Measurements from ENCODE around the gene PRPSAP1. TPM values are rescaled to one million over a fixed set of nuclear protein-coding genes. Genes with fewer than 3 reads are reported as not detected.

Gene PRPSAP1
- total RNA-seq, 2 experiments from 2014 or later, result 10.8 to 12.1 TPM

GRCh38 chr17:76399175-76400172 is 45.8 kb upstream of the PRPSAP1 start:
- Mint-ChIP-seq H3K4me1 (ENCODE audit: low read depth) (no peaks in the 10 kb centered on the region), H3K9me3 (no peaks in the 10 kb centered on the region), H3K27ac (no peak overlapping the region), H3K36me3 (ENCODE audit: low read depth) (peaks cover 84% of the 10 kb centered on the region), H3K4me3 (no peak overlapping the region), H3K27me3 (no peaks in the 10 kb centered on the region)
- Histone ChIP-seq H3K9me3 (ENCODE audit: control insufficient read depth in 1 of 2, insufficient read depth in 1 of 2, low read length in 2 of 2) (no peaks in the 10 kb centered on the region), H3K4me3 (ENCODE audit: low read length) (no peak overlapping the region), H3K4me1 (ENCODE audit: insufficient read depth, low read length) (no peaks in the 10 kb centered on the region), H3K27ac (ENCODE audit: low read depth in 1 of 2, low read length in 2 of 2) (no peak overlapping the region), H3K27me3 (ENCODE audit: control insufficient read depth in 1 of 2, insufficient read depth in 2 of 2, low read length in 2 of 2) (no peaks in the 10 kb centered on the region), H3K36me3 (ENCODE audit: insufficient read depth, low read length) (peaks cover 87% of the 10 kb centered on the region)
- no peak for ATAC-seq (ENCODE audit: poor library complexity)
- intact Hi-C loops (cut with DNase I, micrococcal nuclease), result loop anchor here in 1 of 2 experiments (5.0 kb wide), 2 partner anchors 277 to 387 kb away; no protein-coding TSS in a partner anchor
- TF ChIP-seq CTCF (IDR thresholded peaks at IDR 0.05), result no peak
- CTCF ChIA-PET, result interaction anchor here (1.1 to 3.8 kb wide), 4 partner anchors 9 to 96 kb away, joined by 3 to 31 read pairs (median 12); partner anchors contain the start of gene SPHK1
- DNase-seq, result no peak
- POLR2A ChIA-PET, result interaction anchor here (0.6 to 1.3 kb wide), 4 partner anchors 11 to 94 kb away, joined by 3 to 4 read pairs (median 4); partner anchors contain the start of gene SPHK1

- H3K27ac Mint-ChIP-seq, result no peak overlapping the region
- no peak overlapping the region for H3K4me3 Mint-ChIP-seq
- Histone ChIP-seq H3K4me1 (ENCODE audit: insufficient read depth, low read length) (no peaks in the 10 kb centered on the region), H3K36me3 (ENCODE audit: insufficient read depth, low read length) (peaks cover 86% of the 10 kb centered on the region), H3K27me3 (ENCODE audit: control insufficient read depth in 1 of 2, insufficient read depth in 2 of 2, low read length in 2 of 2) (no peaks in the 10 kb centered on the region), H3K9me3 (ENCODE audit: control insufficient read depth in 1 of 2, insufficient read depth in 1 of 2, low read length in 2 of 2) (no peaks in the 10 kb centered on the region), H3K27ac (ENCODE audit: low read depth in 1 of 2, low read length in 2 of 2) (no peak overlapping the region), H3K4me3 (ENCODE audit: low read length) (no peak overlapping the region)
- peaks cover 83% of the 10 kb centered on the region for H3K36me3 Mint-ChIP-seq (ENCODE audit: low read depth)
- DNase-seq (no peak), ATAC-seq (ENCODE audit: poor library complexity) (no peak)
- H3K27me3 Mint-ChIP-seq, result no peaks in the 10 kb centered on the region
- no peaks in the 10 kb centered on the region for H3K4me1 Mint-ChIP-seq (ENCODE audit: low read depth)
- intact Hi-C loops (cut with DNase I, micrococcal nuclease), result loop anchor here (1.0 to 5.0 kb wide), 4 partner anchors 95 to 386 kb away; no protein-coding TSS in a partner anchor
- POLR2A ChIA-PET, result interaction anchor here (0.6 to 2.2 kb wide), 6 partner anchors 12 to 93 kb away, joined by 3 to 9 read pairs (median 4); partner anchors contain the start of genes PRPSAP1 and SPHK1
- H3K9me3 Mint-ChIP-seq, result no peaks in the 10 kb centered on the region
- TF ChIP-seq CTCF (IDR thresholded peaks at IDR 0.05), result no peak
- CTCF ChIA-PET, result interaction anchor here (0.6 to 3.8 kb wide), 21 partner anchors 9 to 384 kb away, joined by 3 to 31 read pairs (median 4); partner anchors contain the start of genes PRPSAP1, RHBDF2, SPHK1 and UBE2O
Observed at GRCh38 chr17:76398523-76399174, 44.9 kb upstream of the PRPSAP1 start.
